Measurements from ENCODE around the gene TSPYL2.

DNA sequence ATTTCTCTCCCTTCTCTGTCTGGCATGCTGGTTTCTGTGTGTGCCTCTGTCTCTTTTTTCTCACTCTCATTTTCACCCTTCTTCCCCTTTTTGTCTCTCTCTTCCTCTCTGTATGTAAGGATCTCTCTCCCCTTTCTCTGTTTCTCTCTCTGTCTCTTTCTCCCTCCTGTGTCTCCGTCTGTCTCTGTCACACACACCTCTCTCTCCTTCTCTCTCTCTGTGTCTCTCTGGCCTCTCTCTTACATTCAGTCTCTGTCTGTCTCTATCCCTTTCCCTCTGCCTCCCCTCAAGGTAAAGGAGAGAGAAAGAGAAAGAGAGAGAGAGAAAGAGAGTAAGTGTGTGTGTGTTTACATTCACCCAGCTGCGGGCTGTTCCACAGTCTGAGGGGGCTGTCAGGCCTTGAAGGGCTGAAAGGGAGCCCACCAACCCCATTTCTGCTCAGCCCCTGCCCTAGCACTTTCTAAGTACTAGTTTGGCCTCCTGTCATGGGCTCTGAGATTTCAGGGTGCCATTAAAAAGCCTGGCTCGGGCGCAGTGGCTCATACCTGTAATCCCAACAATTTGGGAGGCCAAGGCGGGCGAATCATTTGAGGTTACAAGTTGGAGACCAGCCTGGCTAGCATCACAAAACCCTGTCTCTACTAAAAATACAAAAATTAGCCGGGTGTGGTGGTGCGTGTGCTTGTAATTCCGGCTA lies 9.6 kb upstream of the TSPYL2 start:
- TF ChIP-seq, protein P1, sequence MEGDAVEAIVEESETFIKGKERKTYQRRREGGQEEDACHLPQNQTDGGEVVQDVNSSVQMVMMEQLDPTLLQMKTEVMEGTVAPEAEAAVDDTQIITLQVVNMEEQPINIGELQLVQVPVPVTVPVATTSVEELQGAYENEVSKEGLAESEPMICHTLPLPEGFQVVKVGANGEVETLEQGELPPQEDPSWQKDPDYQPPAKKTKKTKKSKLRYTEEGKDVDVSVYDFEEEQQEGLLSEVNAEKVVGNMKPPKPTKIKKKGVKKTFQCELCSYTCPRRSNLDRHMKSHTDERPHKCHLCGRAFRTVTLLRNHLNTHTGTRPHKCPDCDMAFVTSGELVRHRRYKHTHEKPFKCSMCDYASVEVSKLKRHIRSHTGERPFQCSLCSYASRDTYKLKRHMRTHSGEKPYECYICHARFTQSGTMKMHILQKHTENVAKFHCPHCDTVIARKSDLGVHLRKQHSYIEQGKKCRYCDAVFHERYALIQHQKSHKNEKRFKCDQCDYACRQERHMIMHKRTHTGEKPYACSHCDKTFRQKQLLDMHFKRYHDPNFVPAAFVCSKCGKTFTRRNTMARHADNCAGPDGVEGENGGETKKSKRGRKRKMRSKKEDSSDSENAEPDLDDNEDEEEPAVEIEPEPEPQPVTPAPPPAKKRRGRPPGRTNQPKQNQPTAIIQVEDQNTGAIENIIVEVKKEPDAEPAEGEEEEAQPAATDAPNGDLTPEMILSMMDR (IDR thresholded peaks at IDR 0.05) = no peak
- TF ChIP-seq POLR2A (IDR thresholded peaks at IDR 0.05) = no peak

Measured in prostate gland (tissue), 2 donors.